Thoracic aorta (tissue), 2 donors: ENCODE data around the gene CMTR2. TPM values are rescaled to one million over a fixed set of nuclear protein-coding genes. Genes with fewer than 3 reads are reported as not detected.

Source experiments
- ATAC-seq: fragments of 150-250 bp; one replicate; pipeline ENCODE4 v1.8.0; 2017; ENCODE audit warnings: low read depth; ENCODE audit not compliant: insufficient number of reproducible peaks, low FRiP score
- DNase-seq: peaks from one replicate; pipeline ENCODE4 v3.0.0-alpha.2; 2020; ENCODE audit warnings: low spot score
- H3K27ac ChIP-seq, 2 donors: fragments of 200-600 bp; sonication (generic); 1 replicate in 1 of 2; 2 replicates in 1 of 2; pipeline ENCODE4 v1.5.1; 2016; ENCODE audit warnings: mild to moderate bottlenecking in 2 of 2, moderate library complexity in 2 of 2
- H3K27me3 ChIP-seq: fragments of 200-600 bp; sonication (generic); replicated peaks from 2 replicates; pipeline ENCODE4 v1.6.0; 2016; ENCODE audit warnings: mild to moderate bottlenecking; ENCODE audit not compliant: insufficient read depth
- H3K36me3 ChIP-seq: fragments of 200-600 bp; sonication (generic); one replicate; pipeline ENCODE4 v1.5.1; 2016
- H3K4me1 ChIP-seq, 2 donors: fragments of 200-600 bp; sonication (generic); 1 replicate in 1 of 2; 2 replicates in 1 of 2; pipeline versions ENCODE4 v1.5.1 to v1.6.0; 2016; ENCODE audit warnings: low read depth in 2 of 2, mild to moderate bottlenecking in 1 of 2; ENCODE audit not compliant: control insufficient read depth in 1 of 2
- H3K4me3 ChIP-seq: fragments of 200-600 bp; sonication (generic); 2 replicates; pipeline ENCODE4 v1.5.1; 2016; ENCODE audit warnings: mild to moderate bottlenecking
- H3K9me3 ChIP-seq: fragments of 200-600 bp; sonication (generic); 2 replicates; pipeline ENCODE4 v1.5.1; 2016
- total RNA-seq, 2 donors: library from RNA; depleted of rRNA; stranded (reverse); fragments of >200 nt; gene quantifications; one replicate each; pipeline versions ENCODE4 v1.1.0 to v1.2.3, GENCODE V29; 2016
- TF ChIP-seq, protein P1 (sequence below): fragments of 200-600 bp; sonication (generic); IDR thresholded peaks from one replicate; pipeline ENCODE4 v1.5.1; 2019; ENCODE audit warnings: antibody characterized with exemption

CMTR2 gene
- total RNA-seq, 2 donors from 2014 or later: 14.6 to 15.9 TPM

DNA sequence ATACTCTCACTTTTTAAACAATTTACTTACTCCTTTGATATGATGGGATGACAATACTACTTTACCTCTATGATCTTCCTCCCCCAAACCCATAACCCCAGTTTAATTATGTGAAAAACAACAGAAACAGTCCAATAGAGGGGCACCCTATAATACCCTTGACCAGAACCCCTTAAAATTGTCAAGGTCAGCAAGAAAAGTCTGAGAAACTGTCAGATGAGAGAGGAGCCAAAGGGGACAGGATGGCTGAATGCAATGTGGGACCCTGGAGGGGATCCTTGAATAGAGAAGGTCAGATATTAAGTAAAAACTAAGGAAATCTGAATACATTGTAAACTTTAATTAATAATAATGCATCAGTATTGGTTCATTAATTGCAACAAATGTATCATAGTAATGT, 42.9 kb downstream of the CMTR2 start:
- no peaks in the 10 kb centered on the region for H3K9me3 ChIP-seq
- H3K27me3 ChIP-seq: no peaks in the 10 kb centered on the region
- no peak for DNase-seq
- H3K4me3 ChIP-seq: no peak overlapping the region
- TF ChIP-seq, protein P1, sequence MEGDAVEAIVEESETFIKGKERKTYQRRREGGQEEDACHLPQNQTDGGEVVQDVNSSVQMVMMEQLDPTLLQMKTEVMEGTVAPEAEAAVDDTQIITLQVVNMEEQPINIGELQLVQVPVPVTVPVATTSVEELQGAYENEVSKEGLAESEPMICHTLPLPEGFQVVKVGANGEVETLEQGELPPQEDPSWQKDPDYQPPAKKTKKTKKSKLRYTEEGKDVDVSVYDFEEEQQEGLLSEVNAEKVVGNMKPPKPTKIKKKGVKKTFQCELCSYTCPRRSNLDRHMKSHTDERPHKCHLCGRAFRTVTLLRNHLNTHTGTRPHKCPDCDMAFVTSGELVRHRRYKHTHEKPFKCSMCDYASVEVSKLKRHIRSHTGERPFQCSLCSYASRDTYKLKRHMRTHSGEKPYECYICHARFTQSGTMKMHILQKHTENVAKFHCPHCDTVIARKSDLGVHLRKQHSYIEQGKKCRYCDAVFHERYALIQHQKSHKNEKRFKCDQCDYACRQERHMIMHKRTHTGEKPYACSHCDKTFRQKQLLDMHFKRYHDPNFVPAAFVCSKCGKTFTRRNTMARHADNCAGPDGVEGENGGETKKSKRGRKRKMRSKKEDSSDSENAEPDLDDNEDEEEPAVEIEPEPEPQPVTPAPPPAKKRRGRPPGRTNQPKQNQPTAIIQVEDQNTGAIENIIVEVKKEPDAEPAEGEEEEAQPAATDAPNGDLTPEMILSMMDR: no peak
- H3K36me3 ChIP-seq: no peaks in the 10 kb centered on the region
- ATAC-seq: no peak
- H3K27ac ChIP-seq: no peak overlapping the region
- no peaks in the 10 kb centered on the region for H3K4me1 ChIP-seq

DNA sequence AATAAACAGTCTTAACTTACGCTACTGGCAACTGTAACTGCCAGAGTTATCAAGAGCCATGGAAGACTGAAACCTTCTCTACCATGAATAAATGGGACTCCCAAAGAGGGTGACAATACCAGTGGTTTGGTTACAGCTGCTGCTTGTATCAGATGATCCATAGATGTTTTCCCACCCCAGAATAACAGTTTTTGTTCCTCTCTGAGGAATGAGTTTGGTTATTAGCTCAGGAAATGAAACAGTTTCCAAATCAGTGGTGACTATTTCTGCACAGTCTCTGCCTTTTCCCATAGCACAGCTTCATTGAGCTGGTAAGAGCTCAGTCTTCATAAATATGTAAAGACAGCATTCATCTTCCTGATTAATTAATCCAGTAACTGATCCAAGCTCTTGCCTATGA, 44.7 kb downstream of the CMTR2 start:
- Histone ChIP-seq H3K27me3 (no peaks in the 10 kb centered on the region), H3K9me3 (no peaks in the 10 kb centered on the region), H3K4me3 (no peak overlapping the region), H3K27ac (no peak overlapping the region), H3K4me1 (no peaks in the 10 kb centered on the region), H3K36me3 (no peaks in the 10 kb centered on the region)
- no peak for ATAC-seq
- DNase-seq: no peak
- TF ChIP-seq, protein P1: no peak

DNA sequence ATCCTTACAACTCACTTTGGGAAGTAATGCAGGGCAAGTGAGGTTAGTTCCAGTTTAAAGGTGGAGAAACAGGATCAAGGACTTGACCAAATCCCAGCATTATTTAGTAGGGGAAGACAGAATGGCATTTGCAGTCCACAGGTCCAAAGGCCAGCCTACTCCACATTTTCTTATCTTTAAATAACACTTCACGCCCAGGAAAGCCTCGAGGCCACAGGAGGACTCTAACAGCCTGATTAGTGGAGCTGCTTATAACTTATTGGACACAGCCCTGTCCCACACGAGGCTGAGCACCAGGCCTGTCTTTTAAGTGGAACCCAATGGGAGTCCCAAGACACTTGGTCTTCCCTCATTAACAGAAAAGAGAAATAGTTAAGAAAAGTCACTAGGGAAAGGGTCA, 46.6 kb downstream of the CMTR2 start:
- H3K27me3 ChIP-seq: no peaks in the 10 kb centered on the region
- no peak overlapping the region for H3K4me3 ChIP-seq
- H3K4me1 ChIP-seq: no peaks in the 10 kb centered on the region
- ATAC-seq (no peak), DNase-seq (no peak)
- H3K36me3 ChIP-seq: no peaks in the 10 kb centered on the region
- H3K9me3 ChIP-seq: no peaks in the 10 kb centered on the region
- H3K27ac ChIP-seq: no peak overlapping the region
- TF ChIP-seq, protein P1: no peak

DNA sequence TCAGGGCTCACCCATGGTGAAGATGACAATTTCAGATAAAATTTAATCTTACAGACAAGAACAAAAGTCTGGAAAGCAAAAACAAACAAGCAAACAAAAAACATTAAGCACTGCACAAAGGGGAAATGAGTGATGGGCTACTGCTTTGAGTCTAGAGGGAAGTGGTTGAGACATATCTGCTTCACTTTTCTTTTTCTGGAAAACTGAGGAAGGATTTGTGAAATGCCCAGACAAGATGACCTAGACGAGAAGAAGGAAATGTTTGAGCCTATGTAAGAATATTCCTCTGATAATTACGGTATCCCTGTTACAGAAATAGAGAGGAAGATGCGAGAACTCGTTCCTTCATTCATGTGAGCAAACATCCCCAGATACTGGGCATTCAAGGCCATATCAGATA, 47.2 kb downstream of the CMTR2 start:
- TF ChIP-seq, protein P1: no peak
- ATAC-seq (no peak), DNase-seq (no peak)
- no peak overlapping the region for H3K4me3 ChIP-seq
- H3K27me3 ChIP-seq: no peaks in the 10 kb centered on the region
- H3K27ac ChIP-seq: no peak overlapping the region
- H3K36me3 ChIP-seq: no peaks in the 10 kb centered on the region
- no peaks in the 10 kb centered on the region for H3K9me3 ChIP-seq
- H3K4me1 ChIP-seq: no peaks in the 10 kb centered on the region

Other genes starting within 250 kb of the CMTR2 start
- 1 to 10 TPM; 4.3 to 5.4 TPM for gene HYDIN, start 58.7 kb downstream of the CMTR2 start, total RNA-seq
- gene CALB2, start 69.3 kb upstream of the CMTR2 start, total RNA-seq: under 1 TPM in 1 of 2 donors, not detected in 1; 0.81 TPM
- not detected for gene TLE7, start 152.7 kb upstream of the CMTR2 start, total RNA-seq
- gene ZNF23, start 172.8 kb upstream of the CMTR2 start, total RNA-seq: 10 to 100 TPM in 1 of 2 donors, 1 to 10 TPM in 1; 3.9 to 10.1 TPM
- 1 to 10 TPM; 3.7 to 9.0 TPM for gene ZNF19, start 199.9 kb upstream of the CMTR2 start, total RNA-seq
- not detected for gene CHST4, start 237.0 kb upstream of the CMTR2 start, total RNA-seq